PC-9 (cell line): ENCODE measurements around the gene AKR1B15. TPM values are rescaled to one million over a fixed set of nuclear protein-coding genes. Genes with fewer than 3 reads are reported as not detected.

Experiments used
- BruUV-seq: library from RNA; stranded (reverse); fragments of 400-500 nt; replicated peaks from 2 replicates; lab custom pipeline; 2021; lab: Mats Ljungman, UMichigan
- CTCF ChIA-PET: fragments of 300-600 bp; sonication (Branson Sonifier 250); formaldehyde crosslinking; loops from one replicate; lab custom pipeline; 2022; ENCODE audit warnings: antibody characterized with exemption; lab: Charles Lee
- POLR2A ChIA-PET: fragments of 300-600 bp; sonication (Branson Sonifier 250); formaldehyde crosslinking; loops from one replicate; lab custom pipeline; 2022; ENCODE audit warnings: antibody characterized with exemption; ENCODE audit not compliant: unreplicated experiment; lab: Charles Lee
- DNase-seq, 2 experiments: peaks; one replicate each; pipeline versions ENCODE4 v3.0.0 to v3.0.0-alpha.2; 2015 to 2022; ENCODE audit warnings: mixed read lengths in 1 of 2
- H2AFZ ChIP-seq: fragments of 200-600 bp; sonication (generic); 2 replicates; pipeline ENCODE4 v1.8.1; 2017; ENCODE audit warnings: antibody characterized with exemption
- H3F3A ChIP-seq: fragments of 200-600 bp; sonication (generic); 2 replicates; pipeline ENCODE4 v1.8.1; 2017; ENCODE audit warnings: antibody characterized with exemption, mild to moderate bottlenecking, low read depth; ENCODE audit not compliant: insufficient read depth
- H3K27ac ChIP-seq: fragments of 200-600 bp; sonication (generic); 2 replicates; pipeline ENCODE4 v1.6.1; 2016; ENCODE audit warnings: mixed run types
- H3K27me3 ChIP-seq: fragments of 200-600 bp; sonication (generic); 2 replicates; pipeline ENCODE4 v1.6.1; 2016; ENCODE audit warnings: low read depth, mixed run types; ENCODE audit not compliant: insufficient read depth
- H3K36me3 ChIP-seq: fragments of 200-600 bp; sonication (generic); 2 replicates; pipeline ENCODE4 v1.6.1; 2016; ENCODE audit warnings: low read depth, mixed run types
- H3K4me1 ChIP-seq: fragments of 200-600 bp; sonication (generic); replicated peaks from 2 replicates; pipeline ENCODE4 v1.6.1; 2016; ENCODE audit warnings: mixed run types; ENCODE audit not compliant: insufficient read depth
- H3K4me2 ChIP-seq: fragments of 200-600 bp; sonication (generic); 2 replicates; pipeline ENCODE4 v1.6.1; 2017; ENCODE audit warnings: mixed run types
- H3K4me3 ChIP-seq: fragments of 200-600 bp; sonication (generic); 2 replicates; pipeline ENCODE4 v1.6.1; 2016; ENCODE audit warnings: mixed run types
- H3K79me2 ChIP-seq: fragments of 200-600 bp; sonication (generic); 2 replicates; pipeline ENCODE4 v1.6.1; 2017; ENCODE audit warnings: low read depth, mixed run types
- H3K9me2 ChIP-seq: fragments of 200-600 bp; sonication (generic); 2 replicates; pipeline ENCODE4 v1.8.1; 2017; ENCODE audit warnings: mild to moderate bottlenecking; ENCODE audit not compliant: insufficient read depth
- H3K9me3 ChIP-seq: fragments of 200-600 bp; sonication (generic); 2 replicates; pipeline ENCODE4 v1.8.1; 2016; ENCODE audit warnings: low read depth; ENCODE audit not compliant: insufficient read depth
- H4K20me1 ChIP-seq: fragments of 200-600 bp; sonication (generic); 2 replicates; pipeline ENCODE4 v1.8.1; 2017; ENCODE audit not compliant: insufficient read depth
- CTCF ChIP-seq: fragments of 200-600 bp; sonication (generic); conservative IDR thresholded peaks from 2 replicates; pipeline ENCODE4 v1.6.1; 2017; ENCODE audit warnings: mixed run types, antibody characterized with exemption, mild to moderate bottlenecking, moderate library complexity
- EZH2 ChIP-seq: fragments of 200-600 bp; sonication (generic); IDR thresholded peaks from 2 replicates; pipeline ENCODE4 v1.8.0; 2017; ENCODE audit warnings: antibody characterized with exemption, low read depth
- intact Hi-C: fragments of 100-400 bp; cut with micrococcal nuclease; formaldehyde crosslinking; loops from one replicate; pipeline ENCODE4 v1.10.0; 2022; ENCODE audit not compliant: unreplicated experiment
- total RNA-seq: library from RNA; stranded (reverse); gene quantifications from 2 replicates; pipeline ENCODE4 v1.2.3, GENCODE V29; 2021

AKR1B15 gene
- total RNA-seq, 1 experiment from 2014 or later, result 3.4 TPM

DNA sequence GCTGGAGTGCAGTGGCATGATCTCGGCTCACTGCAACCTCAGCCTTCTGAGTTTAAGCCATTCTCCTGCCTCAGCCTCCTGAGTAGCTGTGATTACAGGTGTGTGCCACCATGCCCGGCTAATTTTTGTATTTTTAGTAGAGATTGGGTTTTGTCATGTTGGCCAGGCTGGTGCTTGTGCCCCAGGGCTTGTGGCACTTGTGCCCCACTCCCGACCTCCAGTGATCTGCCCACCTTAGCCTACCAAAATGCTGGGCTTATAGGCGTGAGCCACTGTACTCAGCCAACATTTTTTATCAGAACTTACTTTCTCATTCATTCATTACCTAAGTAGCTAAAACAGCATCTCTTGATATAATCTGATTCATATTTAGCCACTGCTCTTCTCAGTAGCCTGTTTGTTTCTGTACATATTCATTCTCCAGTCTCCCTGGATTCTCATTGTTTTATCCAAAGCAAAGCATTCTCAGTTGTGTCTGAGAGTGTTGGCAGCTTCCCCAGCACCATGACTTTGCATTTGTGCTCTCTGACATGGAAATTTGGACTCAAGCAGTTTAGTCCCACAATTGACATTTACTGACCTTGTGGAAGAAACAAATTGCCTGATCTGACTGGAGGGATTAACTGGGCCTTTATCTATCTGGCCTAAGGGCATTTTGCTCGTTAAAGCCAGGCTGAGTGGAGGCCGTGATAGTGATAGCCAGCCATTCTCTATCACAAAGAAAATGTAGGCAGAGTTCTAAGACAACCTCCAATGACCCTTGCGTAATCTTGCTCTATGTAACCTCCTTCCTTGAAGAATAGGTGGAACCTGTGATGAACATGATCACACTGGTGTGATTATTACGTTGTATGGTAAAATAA, 44.9 kb downstream of the AKR1B15 start:
- peak overlapping the region; percentile 1; the same call in 1 of the 2 replicates for H3K4me3 ChIP-seq
- CTCF ChIA-PET, result interaction anchor here (0.6 to 0.7 kb wide), 2 partner anchors 32 to 161 kb away, joined by 3 to 5 read pairs; no protein-coding TSS in a partner anchor
- H3K27ac ChIP-seq, result peak overlapping the region; percentile 95
- peaks cover 55% of the 10 kb centered on the region for H3F3A ChIP-seq
- POLR2A ChIA-PET, result interaction anchor here (0.6 kb wide), 2 partner anchors 52 to 360 kb away, joined by 3 to 10 read pairs; no protein-coding TSS in a partner anchor
- DNase-seq, result peak; percentile 90 to 97
- H3K79me2 ChIP-seq, result no peaks in the 10 kb centered on the region
- H3K36me3 ChIP-seq, result peaks cover 6% of the 10 kb centered on the region
- H3K4me1 ChIP-seq, result peaks cover 65% of the 10 kb centered on the region
- TSS peak; percentile 72 for BruUV-seq
- H3K27me3 ChIP-seq, result no peaks in the 10 kb centered on the region
- peaks cover 37% of the 10 kb centered on the region for H3K9me3 ChIP-seq
- no peaks in the 10 kb centered on the region for H3K9me2 ChIP-seq
- TF ChIP-seq CTCF (no peak), EZH2 (no peak)
- intact Hi-C loops, result loop anchor here (1.0 kb wide), 1 partner anchor 44 kb away; the partner anchor contains the start of gene AKR1B15
- H3K4me2 ChIP-seq, result peak overlapping the region; percentile 51
- H4K20me1 ChIP-seq, result no peaks in the 10 kb centered on the region
- H2AFZ ChIP-seq, result peak overlapping the region; percentile 56

DNA sequence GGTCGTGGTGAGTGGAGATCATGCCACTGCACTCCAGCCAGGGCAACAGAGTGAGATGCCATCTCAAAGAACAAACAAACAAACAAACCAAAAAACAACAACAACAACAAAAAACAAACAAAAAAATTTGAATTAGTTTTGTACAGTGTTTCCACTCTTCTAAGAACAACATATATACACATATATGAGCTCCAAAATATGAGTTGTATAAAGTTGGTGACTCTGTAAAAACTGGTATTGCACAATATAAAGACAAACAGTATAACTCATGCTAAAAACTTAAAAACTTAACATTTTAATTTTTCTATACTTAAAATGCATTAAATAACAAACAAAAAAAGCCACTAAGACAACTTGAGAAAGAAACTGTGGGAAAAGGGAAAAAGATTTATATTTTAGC, 46.0 kb downstream of the AKR1B15 start:
- Histone ChIP-seq H3K27ac (peak overlapping the region; percentile 95), H3K79me2 (no peaks in the 10 kb centered on the region), H3K4me2 (peak overlapping the region; percentile 51), H3K9me2 (no peaks in the 10 kb centered on the region), H3F3A (peaks cover 46% of the 10 kb centered on the region), H4K20me1 (no peaks in the 10 kb centered on the region), H3K4me1 (peaks cover 57% of the 10 kb centered on the region), H3K4me3 (no peak overlapping the region), H2AFZ (no peak overlapping the region), H3K36me3 (peaks cover 6% of the 10 kb centered on the region), H3K9me3 (peaks cover 37% of the 10 kb centered on the region), H3K27me3 (no peaks in the 10 kb centered on the region)
- POLR2A ChIA-PET, result no interaction called here
- TF ChIP-seq CTCF (no peak), EZH2 (no peak)
- no peak for DNase-seq
- CTCF ChIA-PET, result no interaction called here
- no TSS peak for BruUV-seq
- intact Hi-C loops, result loop anchor here (1.0 kb wide), 1 partner anchor 46 kb away; the partner anchor contains the start of gene AKR1B15

GRCh38 chr7:134599371-134599770, 50.5 kb downstream of the AKR1B15 start:
- CTCF ChIA-PET, result interaction anchor here (0.6 kb wide), 1 partner anchor 1609 kb away, joined by 7 read pairs; no protein-coding TSS in a partner anchor
- no peaks in the 10 kb centered on the region for H3K79me2 ChIP-seq
- no TSS peak for BruUV-seq
- no peak overlapping the region for H2AFZ ChIP-seq
- no peaks in the 10 kb centered on the region for H4K20me1 ChIP-seq
- H3K9me2 ChIP-seq, result no peaks in the 10 kb centered on the region
- H3K4me1 ChIP-seq, result peaks cover 24% of the 10 kb centered on the region
- H3K36me3 ChIP-seq, result peaks cover 6% of the 10 kb centered on the region; the same call in 1 of the 2 replicates
- no peak overlapping the region for H3K4me2 ChIP-seq
- TF ChIP-seq CTCF (no peak), EZH2 (no peak)
- peaks cover 15% of the 10 kb centered on the region for H3F3A ChIP-seq
- POLR2A ChIA-PET, result interaction anchor here (0.9 kb wide), 1 partner anchor 159 kb away, joined by 3 read pairs; no protein-coding TSS in a partner anchor
- H3K27ac ChIP-seq, result no peak overlapping the region
- H3K4me3 ChIP-seq, result no peak overlapping the region
- intact Hi-C loops, result no loop called here
- peaks cover 22% of the 10 kb centered on the region for H3K9me3 ChIP-seq
- H3K27me3 ChIP-seq, result no peaks in the 10 kb centered on the region
- no peak for DNase-seq
